Smooth muscle cell of the umbilical artery (primary cell): ENCODE measurements around the gene MYB. TPM values are rescaled to one million over a fixed set of nuclear protein-coding genes. Genes with fewer than 3 reads are reported as not detected.

Experiments used
- total RNA-seq: library from RNA; depleted of rRNA; stranded (reverse); fragments of >200 nt; gene quantifications from 2 replicates; pipeline ENCODE4 v1.2.3, GENCODE V29; 2014

Gene MYB
- 0.89 and 4.0 TPM in 2 replicates for total RNA-seq

DNA sequence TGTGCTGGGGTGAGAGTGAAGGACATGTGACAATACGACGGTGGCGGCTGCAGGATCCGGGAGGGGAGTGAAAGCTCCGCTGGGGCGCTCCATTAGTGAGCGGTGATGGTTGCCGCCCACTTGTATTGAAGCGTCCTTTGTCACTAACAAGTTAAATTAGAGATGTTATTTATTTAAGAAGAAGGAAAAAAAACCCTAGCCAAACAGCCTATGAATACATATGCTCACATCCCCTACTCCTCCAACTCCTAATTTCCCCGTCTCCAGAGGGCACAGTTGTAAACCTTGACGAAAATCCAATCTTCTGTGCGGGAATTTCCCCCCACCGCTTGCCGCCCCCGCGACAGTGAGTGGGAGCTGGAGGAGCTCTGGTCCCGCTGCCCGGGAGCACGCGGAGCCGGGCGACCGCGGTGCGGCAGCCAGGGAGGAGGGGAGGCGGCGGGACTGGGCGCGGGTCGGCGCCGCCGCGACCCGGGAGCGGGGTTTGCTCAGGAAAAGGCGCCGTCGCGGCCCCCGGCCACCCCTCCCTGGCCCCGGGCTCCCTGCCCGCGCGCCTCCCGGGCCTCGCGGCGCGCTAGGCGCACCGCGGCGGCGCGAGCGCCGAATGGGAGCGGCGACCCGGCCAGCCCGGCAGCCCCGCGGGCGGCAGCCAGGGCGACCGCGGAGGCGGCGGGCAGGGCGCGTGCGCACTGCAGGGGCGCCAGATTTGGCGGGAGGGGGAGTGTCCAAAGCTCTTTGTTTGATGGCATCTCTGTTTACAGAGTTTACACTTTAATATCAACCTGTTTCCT, at the start of gene MYB:
MYB (plus strand) TSS at position 767 of the 791 bp plus-strand sequence. CDS start 206 bp downstream, outside the sequence.

Other genes starting within 250 kb of the MYB start
- gene ALDH8A1, start 231.2 kb upstream of the MYB start, total RNA-seq = 0.30 and 3.8 TPM in 2 replicates
- 114 and 178 TPM in 2 replicates for gene HBS1L, start 126.5 kb upstream of the MYB start, total RNA-seq